K562 (cell line): ENCODE measurements around the gene EPN3. TPM values are rescaled to one million over a fixed set of nuclear protein-coding genes. Genes with fewer than 3 reads are reported as not detected.

Source experiments
- CHD7 ChIP-seq: fragments of 200-600 bp; sonication (generic); IDR thresholded peaks from one replicate; pipeline ENCODE4 v1.6.1; 2012; ENCODE audit warnings: mild to moderate bottlenecking, low read depth, low read length, inconsistent platforms
- MCM7 ChIP-seq, 2 experiments: fragments of 450-650 bp; IDR thresholded peaks; 2 replicates each; pipeline ENCODE4 v1.6.1; 2016 to 2018
- MIER1 ChIP-seq: fragments of 450-650 bp; IDR thresholded peaks from 2 replicates; pipeline ENCODE4 v1.6.1; 2016; ENCODE audit warnings: antibody characterized with exemption, mild to moderate bottlenecking, low read depth
- PHF21A ChIP-seq: fragments of 450-650 bp; IDR thresholded peaks from 2 replicates; pipeline ENCODE4 v1.6.1; 2017; ENCODE audit warnings: low read depth, borderline replicate concordance
- ZNF316 ChIP-seq: fragments of 450-650 bp; IDR thresholded peaks from 2 replicates; pipeline ENCODE4 v1.6.1; 2016
- polyA plus RNA-seq, 8 experiments: library from polyadenylated mRNA; depleted of rRNA in 4 of 8; stranded (reverse) in 5 of 8; unstranded in 3 of 8; fragments of >200 nt; fragmentation: Nextera tagmentation in 2 of 8; fragmentation: Illumina TruSeq in 1 of 8; extraction: Ambion mirVana in 2 of 8; extraction: Trizol in 1 of 8; gene quantifications; 2 replicates each; pipeline versions ENCODE4 v1.2.1 to v1.2.3, GENCODE V29; 2011 to 2014; ENCODE audit warnings: inconsistent platforms in 1 of 8, missing spikeins in 1 of 8
- total RNA-seq, 7 experiments: library from RNA; depleted of rRNA in 6 of 7; stranded (reverse); fragments of >200 nt in 6 of 7; fragmentation: Illumina TruSeq in 2 of 7; extraction: Trizol in 2 of 7; gene quantifications; 2 replicates each; pipeline versions ENCODE4 v1.2.1 to v1.2.3, GENCODE V29; 2011 to 2021; ENCODE audit warnings: low replicate concordance in 1 of 7

Gene EPN3
- total and polyA plus RNA-seq, 9 of the 15 experiments (the other 6 are each of a cell fraction or from before 2014, with no cell fraction given) = 0.16 TPM; not detected in 8

GRCh38 chr17:50569592-50569991, 37.1 kb downstream of the EPN3 start (continued):
- TF ChIP-seq CHD7 = no peak
- no peak for TF ChIP-seq ZNF316
- TF ChIP-seq MIER1 = no peak
- TF ChIP-seq MCM7 (IDR thresholded peaks at IDR 0.05) = no peak
- TF ChIP-seq PHF21A = no peak
